Choroid plexus epithelial cell (primary cell): ENCODE results near the gene VIP.

Experiments
- DNase-seq: peaks from one replicate; pipeline ENCODE4 v3.0.0-alpha.2; 2010; ENCODE audit warnings: low read depth
- H3K4me3 ChIP-seq: 2 replicates; pipeline ENCODE4 v1.5.1; 2011; ENCODE audit warnings: low read depth, mild to moderate bottlenecking, control low read depth, low read length, moderate library complexity
- TF ChIP-seq, protein P1 (sequence below): conservative IDR thresholded peaks from 2 replicates; pipeline ENCODE4 v1.5.1; 2011; ENCODE audit warnings: low read depth, mild to moderate bottlenecking, control low read depth, inconsistent platforms, low read length, moderate library complexity

VIP gene

DNA sequence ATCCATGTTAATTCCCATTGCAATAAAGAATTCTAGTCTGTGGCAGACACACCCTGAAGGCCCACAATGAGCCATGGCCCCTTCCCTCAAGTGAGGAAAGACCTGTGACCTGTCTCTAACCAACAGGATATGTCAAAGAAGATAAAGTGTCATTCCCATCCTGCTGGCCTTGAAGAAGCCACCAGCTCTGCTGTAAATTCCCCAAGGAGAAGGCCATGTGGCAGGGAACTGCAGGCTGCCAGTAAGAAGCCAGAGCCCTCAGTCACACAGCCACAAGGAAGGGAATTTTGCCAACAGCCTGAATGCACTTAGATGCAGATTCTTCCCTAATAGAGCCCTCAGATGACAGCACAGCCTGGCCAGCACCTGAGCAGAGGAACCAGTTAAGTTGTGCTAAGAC, 24.8 kb downstream of the VIP start:
- DNase-seq: no peak
- no peak overlapping the region for H3K4me3 ChIP-seq
- TF ChIP-seq, protein P1, sequence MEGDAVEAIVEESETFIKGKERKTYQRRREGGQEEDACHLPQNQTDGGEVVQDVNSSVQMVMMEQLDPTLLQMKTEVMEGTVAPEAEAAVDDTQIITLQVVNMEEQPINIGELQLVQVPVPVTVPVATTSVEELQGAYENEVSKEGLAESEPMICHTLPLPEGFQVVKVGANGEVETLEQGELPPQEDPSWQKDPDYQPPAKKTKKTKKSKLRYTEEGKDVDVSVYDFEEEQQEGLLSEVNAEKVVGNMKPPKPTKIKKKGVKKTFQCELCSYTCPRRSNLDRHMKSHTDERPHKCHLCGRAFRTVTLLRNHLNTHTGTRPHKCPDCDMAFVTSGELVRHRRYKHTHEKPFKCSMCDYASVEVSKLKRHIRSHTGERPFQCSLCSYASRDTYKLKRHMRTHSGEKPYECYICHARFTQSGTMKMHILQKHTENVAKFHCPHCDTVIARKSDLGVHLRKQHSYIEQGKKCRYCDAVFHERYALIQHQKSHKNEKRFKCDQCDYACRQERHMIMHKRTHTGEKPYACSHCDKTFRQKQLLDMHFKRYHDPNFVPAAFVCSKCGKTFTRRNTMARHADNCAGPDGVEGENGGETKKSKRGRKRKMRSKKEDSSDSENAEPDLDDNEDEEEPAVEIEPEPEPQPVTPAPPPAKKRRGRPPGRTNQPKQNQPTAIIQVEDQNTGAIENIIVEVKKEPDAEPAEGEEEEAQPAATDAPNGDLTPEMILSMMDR: no peak

GRCh38 chr6:152776833-152777232, 26.2 kb downstream of the VIP start:
- TF ChIP-seq, protein P1: no peak
- no peak for DNase-seq
- H3K4me3 ChIP-seq: no peak overlapping the region

GRCh38 chr6:152783217-152783878, 32.8 kb downstream of the VIP start:
- no peak for DNase-seq
- no peak overlapping the region for H3K4me3 ChIP-seq
- TF ChIP-seq, protein P1: no peak

DNA sequence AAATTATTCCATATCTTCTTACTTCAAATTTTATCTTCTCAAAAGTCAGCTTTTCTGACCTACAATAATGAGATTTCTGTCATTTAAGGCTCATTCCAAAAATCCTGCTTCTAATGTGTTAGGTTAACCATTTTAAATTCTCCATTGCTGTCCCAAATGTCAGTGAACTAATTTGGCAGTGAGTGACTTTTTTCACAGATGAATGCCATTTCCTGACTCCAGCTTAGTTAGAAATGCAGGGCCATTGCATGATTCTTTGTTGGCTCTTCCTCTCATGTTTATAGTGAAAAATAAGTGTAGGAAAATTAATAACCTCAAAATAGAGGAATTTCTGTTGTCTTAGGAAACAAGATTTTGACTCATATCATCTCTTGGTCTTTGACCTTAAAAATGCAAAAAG, 44.1 kb downstream of the VIP start:
- H3K4me3 ChIP-seq: no peak overlapping the region
- TF ChIP-seq, protein P1: no peak
- DNase-seq: no peak

GRCh38 chr6:152804150-152804549, 53.6 kb downstream of the VIP start:
- H3K4me3 ChIP-seq: no peak overlapping the region
- TF ChIP-seq, protein P1: no peak
- DNase-seq: no peak
